Fibroblast of skin of right biceps (primary cell): ENCODE data around the gene ABHD2.
"Not testable (repeated sequence)": the region's sequence is repeated elsewhere in the genome, so short reads cannot be mapped to it uniquely, and the experiment has no call there.

Experiments
- DNase-seq: peaks from one replicate; pipeline ENCODE4 v3.0.0-alpha.2; 2013

The ABHD2 gene

GRCh38 chr15:89075101-89075640 lies 13.1 kb upstream of the ABHD2 start:
- peak; percentile 14 for DNase-seq

- DNase-seq = no peak
These were observed 12.4 kb upstream of the ABHD2 start for GRCh38 chr15:89075846-89076245.

- DNase-seq = no peak
These were observed 10.5 kb upstream of the ABHD2 start for GRCh38 chr15:89077750-89078149.

- no peak for DNase-seq
These were observed 9.1 kb upstream of the ABHD2 start for GRCh38 chr15:89078851-89079810.

GRCh38 chr15:89081878-89082277 lies 6.4 kb upstream of the ABHD2 start:
- no peak for DNase-seq

- DNase-seq = no peak
These were observed 5.0 kb upstream of the ABHD2 start for GRCh38 chr15:89083246-89083645.

GRCh38 chr15:89085289-89085926 lies 2.8 kb upstream of the ABHD2 start:
- no peak for DNase-seq

- not testable (repeated sequence) for DNase-seq
These were observed 2.3 kb upstream of the ABHD2 start for GRCh38 chr15:89085933-89086332.

- DNase-seq = not testable (repeated sequence)
These were observed 1.9 kb upstream of the ABHD2 start for GRCh38 chr15:89086390-89086789.

- no peak for DNase-seq
These were observed 961 bp upstream of the ABHD2 start for GRCh38 chr15:89087161-89087829.

GRCh38 chr15:89088605-89089315 lies 504 bp downstream of the ABHD2 start:
- no peak for DNase-seq

- no peak for DNase-seq
These were observed 1.3 kb downstream of the ABHD2 start for GRCh38 chr15:89089316-89090230.

- DNase-seq = peak; percentile 69
These were observed 2.8 kb downstream of the ABHD2 start for GRCh38 chr15:89090791-89091626.

GRCh38 chr15:89091627-89092220 lies 3.5 kb downstream of the ABHD2 start:
- no peak for DNase-seq

GRCh38 chr15:89093509-89093908 lies 5.3 kb downstream of the ABHD2 start:
- no peak for DNase-seq

- no peak for DNase-seq
These were observed 6.8 kb downstream of the ABHD2 start for GRCh38 chr15:89095073-89095472.

- DNase-seq = no peak
These were observed 7.3 kb downstream of the ABHD2 start for GRCh38 chr15:89095556-89095955.

GRCh38 chr15:89096664-89097063 lies 8.4 kb downstream of the ABHD2 start:
- no peak for DNase-seq

- DNase-seq = no peak
These were observed 9.1 kb downstream of the ABHD2 start for GRCh38 chr15:89097313-89097712.

GRCh38 chr15:89098281-89098680 lies 10.0 kb downstream of the ABHD2 start:
- DNase-seq = no peak
